SU-DHL-6 (cell line): Measurements from ENCODE around the gene FBXL15.

Source experiments
- H2AFZ ChIP-seq: fragments of 200-600 bp; sonication (generic); 2 replicates; pipeline ENCODE4 v1.6.1; 2014; ENCODE audit warnings: low read depth, mild to moderate bottlenecking, moderate library complexity, mixed read lengths, antibody characterized with exemption, low read length; ENCODE audit not compliant: severe bottlenecking
- H3F3A ChIP-seq: fragments of 200-600 bp; shearing (Covaris generic); 2 replicates; pipeline ENCODE4 v1.6.0; 2016; ENCODE audit warnings: antibody characterized with exemption, mild to moderate bottlenecking; ENCODE audit not compliant: insufficient read depth
- H3K27ac ChIP-seq: fragments of 200-600 bp; sonication (generic); 2 replicates; pipeline ENCODE4 v1.5.1; 2016; ENCODE audit warnings: low read depth, mild to moderate bottlenecking, low read length, moderate library complexity, mixed read lengths
- H3K27me3 ChIP-seq: fragments of 200-600 bp; sonication (generic), shearing (Covaris generic); 2 replicates; pipeline ENCODE4 v1.6.0; 2014; ENCODE audit warnings: mild to moderate bottlenecking, low read length
- H3K36me3 ChIP-seq: fragments of 200-600 bp; sonication (generic); 2 replicates; pipeline ENCODE4 v1.6.1; 2014; ENCODE audit warnings: mild to moderate bottlenecking, low read length, mixed read lengths
- H3K4me2 ChIP-seq: fragments of 300-600, 200-600 bp; shearing (Covaris generic), sonication (generic); 2 replicates; pipeline ENCODE4 v1.6.0; 2014; ENCODE audit warnings: low read length, low read depth, mild to moderate bottlenecking; ENCODE audit not compliant: poor library complexity, severe bottlenecking
- H3K4me3 ChIP-seq: fragments of 200-600 bp; sonication (generic); 2 replicates; pipeline ENCODE4 v1.5.1; 2014; ENCODE audit warnings: antibody characterized with exemption, low read length, mild to moderate bottlenecking, mixed read lengths; ENCODE audit not compliant: insufficient read depth, poor library complexity, severe bottlenecking
- H3K79me2 ChIP-seq: fragments of 200-600 bp; sonication (generic); 2 replicates; pipeline ENCODE4 v1.6.1; 2014; ENCODE audit warnings: mild to moderate bottlenecking, low read length, moderate library complexity; ENCODE audit not compliant: insufficient read depth
- H3K9ac ChIP-seq: fragments of 200-600 bp; sonication (generic); 2 replicates; pipeline ENCODE4 v1.7.0; 2014; ENCODE audit warnings: mild to moderate bottlenecking, low read length
- H3K9me2 ChIP-seq: fragments of 200-600 bp; sonication (generic); replicated peaks from 2 replicates; pipeline ENCODE4 v1.6.1; 2014; ENCODE audit warnings: low read length; ENCODE audit not compliant: insufficient read depth
- H3K9me3 ChIP-seq: fragments of 200-600 bp; sonication (generic); 2 replicates; pipeline ENCODE4 v1.6.1; 2014; ENCODE audit warnings: low read length, mixed read lengths; ENCODE audit not compliant: insufficient read depth
- H4K20me1 ChIP-seq: fragments of 200-600 bp; sonication (generic); 2 replicates; pipeline ENCODE4 v1.6.1; 2014; ENCODE audit warnings: low read depth, mild to moderate bottlenecking, antibody characterized with exemption, low read length, moderate library complexity, mixed read lengths
- EZH2phosphoT487 ChIP-seq: fragments of 200-600 bp; sonication (generic), shearing (Covaris generic); conservative IDR thresholded peaks from 2 replicates; pipeline ENCODE4 v1.6.1; 2018; ENCODE audit warnings: mild to moderate bottlenecking, antibody characterized with exemption, low read length, moderate library complexity, mixed read lengths
- TF ChIP-seq, protein P1 (sequence below): fragments of 200-600 bp; sonication (generic); IDR thresholded peaks from one replicate; pipeline ENCODE4 v1.5.1; 2017; ENCODE audit warnings: antibody characterized with exemption, mild to moderate bottlenecking, low read length, moderate library complexity; ENCODE audit not compliant: insufficient read depth, poor library complexity, severe bottlenecking

Gene FBXL15

DNA sequence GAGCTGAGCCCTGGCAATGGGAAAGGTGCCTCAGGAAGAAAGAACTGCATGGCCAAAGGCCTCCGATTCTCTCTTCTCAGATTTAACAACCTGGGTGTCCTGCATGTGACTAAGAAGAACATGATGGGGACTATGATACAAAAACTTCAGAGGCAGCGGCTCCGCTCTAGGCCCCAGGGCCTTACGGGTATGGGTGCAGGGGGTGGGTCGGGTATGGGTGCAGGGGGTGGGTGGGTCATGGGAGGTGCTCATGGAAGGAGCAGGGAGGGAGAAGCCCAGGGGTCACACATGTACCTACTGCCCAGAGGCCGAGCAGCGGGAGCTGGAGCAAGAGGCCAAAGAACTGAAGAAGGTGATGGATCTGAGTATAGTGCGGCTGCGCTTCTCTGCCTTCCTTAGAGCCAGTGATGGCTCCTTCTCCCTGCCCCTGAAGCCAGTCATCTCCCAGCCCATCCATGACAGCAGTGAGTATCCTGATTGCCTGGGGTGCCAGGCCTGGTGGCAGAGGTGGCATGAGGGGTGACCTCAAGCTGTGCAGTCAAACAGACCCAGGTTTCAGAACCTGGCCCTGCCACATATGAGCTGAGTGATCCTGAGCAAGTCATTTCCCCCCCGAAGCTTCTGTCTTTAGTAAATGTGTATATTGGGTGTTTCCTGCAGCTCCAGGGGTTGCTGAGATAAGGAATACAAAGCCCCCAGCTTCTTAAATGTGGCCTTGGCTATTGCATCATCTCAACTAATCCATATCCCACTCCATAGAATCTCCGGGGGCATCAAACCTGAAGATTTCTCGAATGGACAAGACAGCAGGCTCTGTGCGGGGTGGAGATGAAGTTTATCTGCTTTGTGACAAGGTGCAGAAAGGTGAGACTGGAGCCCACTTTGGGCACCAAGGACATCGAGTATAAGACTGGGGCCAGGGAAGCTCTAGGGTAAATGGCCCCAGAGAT lies 23.1 kb upstream of the FBXL15 start:
- Histone ChIP-seq H3K9me2 (no peaks in the 10 kb centered on the region), H2AFZ (no peak overlapping the region), H3K36me3 (no peaks in the 10 kb centered on the region), H3K9me3 (no peaks in the 10 kb centered on the region), H3K27me3 (no peaks in the 10 kb centered on the region), H3F3A (peaks cover 18% of the 10 kb centered on the region; the same call in 1 of the 2 replicates), H3K4me3 (no peak overlapping the region), H4K20me1 (no peaks in the 10 kb centered on the region), H3K4me2 (peak overlapping the region; percentile 78), H3K9ac (peak overlapping the region; percentile 91; the same call in 1 of the 2 replicates), H3K79me2 (peaks cover 8% of the 10 kb centered on the region; the same call in 1 of the 2 replicates), H3K27ac (peak overlapping the region; percentile 37)
- no peak for TF ChIP-seq EZH2phosphoT487
- TF ChIP-seq, protein P1, sequence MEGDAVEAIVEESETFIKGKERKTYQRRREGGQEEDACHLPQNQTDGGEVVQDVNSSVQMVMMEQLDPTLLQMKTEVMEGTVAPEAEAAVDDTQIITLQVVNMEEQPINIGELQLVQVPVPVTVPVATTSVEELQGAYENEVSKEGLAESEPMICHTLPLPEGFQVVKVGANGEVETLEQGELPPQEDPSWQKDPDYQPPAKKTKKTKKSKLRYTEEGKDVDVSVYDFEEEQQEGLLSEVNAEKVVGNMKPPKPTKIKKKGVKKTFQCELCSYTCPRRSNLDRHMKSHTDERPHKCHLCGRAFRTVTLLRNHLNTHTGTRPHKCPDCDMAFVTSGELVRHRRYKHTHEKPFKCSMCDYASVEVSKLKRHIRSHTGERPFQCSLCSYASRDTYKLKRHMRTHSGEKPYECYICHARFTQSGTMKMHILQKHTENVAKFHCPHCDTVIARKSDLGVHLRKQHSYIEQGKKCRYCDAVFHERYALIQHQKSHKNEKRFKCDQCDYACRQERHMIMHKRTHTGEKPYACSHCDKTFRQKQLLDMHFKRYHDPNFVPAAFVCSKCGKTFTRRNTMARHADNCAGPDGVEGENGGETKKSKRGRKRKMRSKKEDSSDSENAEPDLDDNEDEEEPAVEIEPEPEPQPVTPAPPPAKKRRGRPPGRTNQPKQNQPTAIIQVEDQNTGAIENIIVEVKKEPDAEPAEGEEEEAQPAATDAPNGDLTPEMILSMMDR = no peak

DNA sequence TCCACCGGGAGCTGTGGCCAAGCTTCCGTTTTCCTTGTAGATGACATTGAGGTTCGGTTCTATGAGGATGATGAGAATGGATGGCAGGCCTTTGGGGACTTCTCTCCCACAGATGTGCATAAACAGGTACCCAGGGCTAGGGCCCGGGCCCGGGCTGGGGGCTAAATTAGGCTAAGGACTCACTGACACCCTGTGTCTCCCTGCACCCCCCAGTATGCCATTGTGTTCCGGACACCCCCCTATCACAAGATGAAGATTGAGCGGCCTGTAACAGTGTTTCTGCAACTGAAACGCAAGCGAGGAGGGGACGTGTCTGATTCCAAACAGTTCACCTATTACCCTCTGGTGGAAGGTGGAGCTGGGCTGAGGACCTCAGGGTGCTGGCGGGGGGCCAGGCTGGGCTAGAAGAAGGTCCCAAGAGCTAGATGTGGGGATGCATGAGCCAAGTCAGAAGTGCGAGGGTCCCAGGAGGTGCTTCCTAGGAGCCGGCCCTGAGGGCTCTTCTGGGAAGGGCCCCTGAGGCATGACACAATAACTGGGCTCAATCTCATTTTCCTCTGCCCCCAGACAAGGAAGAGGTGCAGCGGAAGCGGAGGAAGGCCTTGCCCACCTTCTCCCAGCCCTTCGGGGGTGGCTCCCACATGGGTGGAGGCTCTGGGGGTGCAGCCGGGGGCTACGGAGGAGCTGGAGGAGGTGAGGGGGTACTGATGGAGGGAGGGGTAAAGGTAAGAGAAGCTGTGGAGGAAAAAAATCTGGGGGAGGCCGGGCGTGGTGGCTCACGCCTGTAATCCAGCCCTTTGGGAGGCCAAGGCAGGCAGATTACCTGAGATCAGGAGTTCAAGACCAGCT lies 22.2 kb upstream of the FBXL15 start:
- no peaks in the 10 kb centered on the region for H3K27me3 ChIP-seq
- no peaks in the 10 kb centered on the region for H3K36me3 ChIP-seq
- H3K9me3 ChIP-seq = no peaks in the 10 kb centered on the region
- no peaks in the 10 kb centered on the region for H3K9me2 ChIP-seq
- H3K27ac ChIP-seq = peak overlapping the region; percentile 60
- H3F3A ChIP-seq = peaks cover 18% of the 10 kb centered on the region; the same call in 1 of the 2 replicates
- peak overlapping the region; percentile 66 for H3K4me2 ChIP-seq
- peaks cover 8% of the 10 kb centered on the region; the same call in 1 of the 2 replicates for H3K79me2 ChIP-seq
- H3K4me3 ChIP-seq = no peak overlapping the region
- H2AFZ ChIP-seq = no peak overlapping the region
- H4K20me1 ChIP-seq = no peaks in the 10 kb centered on the region
- H3K9ac ChIP-seq = peak overlapping the region; percentile 62
- TF ChIP-seq, protein P1 = no peak
- TF ChIP-seq EZH2phosphoT487 = no peak

DNA sequence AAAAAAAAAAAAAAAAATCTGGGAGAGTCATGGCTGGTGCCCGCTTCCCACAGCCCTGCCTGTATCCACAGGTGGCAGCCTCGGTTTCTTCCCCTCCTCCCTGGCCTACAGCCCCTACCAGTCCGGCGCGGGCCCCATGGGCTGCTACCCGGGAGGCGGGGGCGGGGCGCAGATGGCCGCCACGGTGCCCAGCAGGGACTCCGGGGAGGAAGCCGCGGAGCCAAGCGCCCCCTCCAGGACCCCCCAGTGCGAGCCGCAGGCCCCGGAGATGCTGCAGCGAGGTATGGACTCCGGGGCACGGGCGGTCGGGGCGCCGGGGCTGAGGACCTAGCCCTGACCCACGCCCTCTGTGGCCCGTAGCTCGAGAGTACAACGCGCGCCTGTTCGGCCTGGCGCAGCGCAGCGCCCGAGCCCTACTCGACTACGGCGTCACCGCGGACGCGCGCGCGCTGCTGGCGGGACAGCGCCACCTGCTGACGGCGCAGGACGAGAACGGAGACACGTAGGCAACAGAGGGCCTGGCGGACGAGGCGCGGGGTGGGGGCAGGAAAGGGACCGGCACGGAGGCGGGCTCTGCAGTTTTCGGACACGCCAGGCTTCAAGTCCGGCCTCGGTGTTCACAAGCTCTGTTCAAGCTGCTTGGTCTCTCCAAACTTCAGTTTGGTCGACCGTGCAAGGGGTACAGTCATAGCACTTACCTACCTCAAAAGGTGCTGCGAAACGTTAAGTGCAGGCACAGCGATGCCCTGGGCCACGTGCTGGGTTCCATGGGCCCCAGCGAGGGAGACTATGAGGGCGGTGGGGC lies 21.2 kb upstream of the FBXL15 start:
- peak overlapping the region; percentile 60 for H3K27ac ChIP-seq
- H3K4me3 ChIP-seq = peak overlapping the region; percentile 40
- no peak for TF ChIP-seq EZH2phosphoT487
- TF ChIP-seq, protein P1 = peak; percentile 93
- no peak overlapping the region for H2AFZ ChIP-seq
- H3K36me3 ChIP-seq = no peaks in the 10 kb centered on the region
- H3F3A ChIP-seq = peaks cover 9% of the 10 kb centered on the region; the same call in 1 of the 2 replicates
- H3K9me3 ChIP-seq = no peaks in the 10 kb centered on the region
- peak overlapping the region; percentile 66 for H3K4me2 ChIP-seq
- no peaks in the 10 kb centered on the region for H3K9me2 ChIP-seq
- peak overlapping the region; percentile 62 for H3K9ac ChIP-seq
- H3K79me2 ChIP-seq = peaks cover 8% of the 10 kb centered on the region; the same call in 1 of the 2 replicates
- no peaks in the 10 kb centered on the region for H4K20me1 ChIP-seq
- H3K27me3 ChIP-seq = no peaks in the 10 kb centered on the region
